Loucy (cell line): ENCODE results near the gene YTHDF2.

Experiments used
- EZH2phosphoT487 ChIP-seq: fragments of 200-600 bp; IDR thresholded peaks from 2 replicates; pipeline ENCODE4 v1.6.1; 2018; ENCODE audit warnings: antibody characterized with exemption, mild to moderate bottlenecking, moderate library complexity, borderline replicate concordance
- TF ChIP-seq, protein P1 (sequence below): fragments of 200-600 bp; sonication (generic); conservative IDR thresholded peaks from 2 replicates; pipeline ENCODE4 v1.5.1; 2014; ENCODE audit warnings: mild to moderate bottlenecking, antibody characterized with exemption, low read length

DNA sequence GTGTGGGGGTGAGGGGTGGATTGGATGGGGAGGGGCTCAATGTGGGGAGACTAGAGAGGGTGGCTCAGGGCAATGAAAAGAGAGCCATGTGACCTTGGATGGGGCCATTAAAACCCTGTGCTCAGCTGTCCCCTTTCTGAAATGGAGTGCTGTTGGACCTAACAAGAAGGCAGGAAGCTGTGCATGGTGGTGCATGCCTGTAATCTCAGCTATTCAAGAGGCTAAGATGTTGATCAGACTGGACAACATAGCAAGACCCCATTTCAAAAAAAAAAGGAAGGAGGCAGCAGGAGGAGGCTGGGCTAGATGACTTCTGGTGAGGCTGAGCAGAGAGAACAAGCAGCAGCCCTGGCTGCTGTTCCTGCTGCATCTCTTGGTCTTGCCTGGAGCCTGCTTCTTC, 82.3 kb downstream of the YTHDF2 start:
- TF ChIP-seq, protein P1, sequence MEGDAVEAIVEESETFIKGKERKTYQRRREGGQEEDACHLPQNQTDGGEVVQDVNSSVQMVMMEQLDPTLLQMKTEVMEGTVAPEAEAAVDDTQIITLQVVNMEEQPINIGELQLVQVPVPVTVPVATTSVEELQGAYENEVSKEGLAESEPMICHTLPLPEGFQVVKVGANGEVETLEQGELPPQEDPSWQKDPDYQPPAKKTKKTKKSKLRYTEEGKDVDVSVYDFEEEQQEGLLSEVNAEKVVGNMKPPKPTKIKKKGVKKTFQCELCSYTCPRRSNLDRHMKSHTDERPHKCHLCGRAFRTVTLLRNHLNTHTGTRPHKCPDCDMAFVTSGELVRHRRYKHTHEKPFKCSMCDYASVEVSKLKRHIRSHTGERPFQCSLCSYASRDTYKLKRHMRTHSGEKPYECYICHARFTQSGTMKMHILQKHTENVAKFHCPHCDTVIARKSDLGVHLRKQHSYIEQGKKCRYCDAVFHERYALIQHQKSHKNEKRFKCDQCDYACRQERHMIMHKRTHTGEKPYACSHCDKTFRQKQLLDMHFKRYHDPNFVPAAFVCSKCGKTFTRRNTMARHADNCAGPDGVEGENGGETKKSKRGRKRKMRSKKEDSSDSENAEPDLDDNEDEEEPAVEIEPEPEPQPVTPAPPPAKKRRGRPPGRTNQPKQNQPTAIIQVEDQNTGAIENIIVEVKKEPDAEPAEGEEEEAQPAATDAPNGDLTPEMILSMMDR = no peak
- no peak for TF ChIP-seq EZH2phosphoT487
